ENCODE results near the gene RTTN. TPM values are rescaled to one million over a fixed set of nuclear protein-coding genes. Genes with fewer than 3 reads are reported as not detected.
"Not testable (repeated sequence)": the region's sequence is repeated elsewhere in the genome, so short reads cannot be mapped to it uniquely, and the experiment has no call there.

Gene RTTN
- total RNA-seq: 9.4 and 16.2 TPM in 2 replicates
- 4.4 TPM for polyA plus RNA-seq (2012)

DNA sequence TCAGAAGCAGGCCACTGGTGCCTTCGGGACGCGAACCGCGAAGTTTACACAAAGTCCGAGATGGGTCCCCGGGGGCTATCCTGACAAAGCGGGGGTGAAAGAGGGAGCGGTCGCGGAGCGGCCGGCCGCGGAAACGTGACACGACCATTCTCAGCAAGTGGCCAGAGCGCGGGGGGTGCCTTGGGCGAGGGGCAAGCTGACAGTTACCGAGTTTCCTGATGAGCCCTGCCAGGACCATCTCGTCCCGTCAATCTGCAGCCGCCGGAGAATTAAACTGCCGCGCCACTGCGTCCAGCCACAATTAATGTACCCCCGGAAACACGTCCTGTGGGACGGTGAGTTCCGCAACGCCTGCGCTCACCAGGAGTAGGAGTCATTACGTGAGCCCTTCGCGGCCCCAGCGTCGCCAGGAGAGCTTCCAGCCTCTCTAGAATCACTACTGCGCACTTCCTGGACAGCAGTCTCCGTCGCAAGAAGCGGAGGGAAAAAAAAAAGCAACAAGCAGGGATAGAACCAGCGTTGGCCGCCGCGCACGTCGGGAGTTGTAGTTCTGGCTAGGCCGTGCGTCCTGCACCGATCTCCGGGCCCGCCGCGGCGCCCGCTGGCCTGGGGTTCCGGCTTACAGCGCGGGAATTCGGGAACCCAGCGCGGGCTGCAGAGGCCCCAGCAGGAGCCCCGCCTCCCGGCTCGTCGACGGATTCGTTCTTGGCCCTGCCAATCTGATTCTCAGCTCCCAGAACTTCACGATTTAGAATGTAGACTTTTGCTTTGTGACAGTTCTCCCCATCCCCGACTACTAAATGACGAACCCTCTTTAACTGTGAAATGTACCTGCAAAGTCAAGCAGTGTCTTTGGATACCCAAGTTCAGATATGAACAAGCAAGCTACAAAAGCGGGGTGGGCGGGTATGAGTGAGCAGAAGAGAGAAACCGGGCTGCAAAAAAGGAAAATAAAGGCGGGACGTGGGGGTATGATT, at the start of gene RTTN:
RTTN (minus strand) TSS at position 267 of the 977 bp plus-strand sequence; CDS start at position 238, 29 bp downstream.
- peak; percentile 95 for DNase-seq (ENCODE audit: low read depth)

- no peak for DNase-seq (ENCODE audit: low read depth)
Measured at GRCh38 chr18:70250781-70251180, 45.3 kb upstream of the RTTN start.

DNA sequence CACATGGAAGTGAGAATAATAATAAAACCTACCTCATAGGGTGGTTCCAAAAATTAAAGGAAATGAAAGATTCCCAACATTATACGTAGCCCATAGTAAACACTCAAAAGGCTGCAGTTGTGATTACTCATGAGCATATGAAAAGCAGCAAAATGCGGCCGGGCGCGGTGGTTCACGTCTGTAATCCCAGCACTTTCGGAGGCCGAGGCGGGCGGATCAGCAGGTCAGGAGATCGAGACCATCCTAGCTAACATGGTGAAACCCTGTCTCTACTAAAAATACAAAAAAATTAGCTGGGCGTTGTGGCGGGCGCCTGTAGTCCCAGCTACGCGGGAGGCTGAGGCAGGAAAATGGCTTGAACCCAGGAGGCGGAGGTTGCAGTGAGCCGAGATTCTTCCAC, 44.4 kb upstream of the RTTN start:
- DNase-seq (ENCODE audit: low read depth): not testable (repeated sequence)

GRCh38 chr18:70249118-70249517, 43.6 kb upstream of the RTTN start:
- DNase-seq (ENCODE audit: low read depth): peak; percentile 18

GRCh38 chr18:70246061-70246466, 40.6 kb upstream of the RTTN start:
- no peak for DNase-seq (ENCODE audit: low read depth)

GRCh38 chr18:70243131-70243929, 37.8 kb upstream of the RTTN start:
- DNase-seq (ENCODE audit: low read depth): peak; percentile 53

GRCh38 chr18:70236921-70237320, 31.4 kb upstream of the RTTN start:
- not testable (repeated sequence) for DNase-seq (ENCODE audit: low read depth)

- DNase-seq (ENCODE audit: low read depth): no peak
Measured at GRCh38 chr18:70235478-70235877, 30.0 kb upstream of the RTTN start.

DNA sequence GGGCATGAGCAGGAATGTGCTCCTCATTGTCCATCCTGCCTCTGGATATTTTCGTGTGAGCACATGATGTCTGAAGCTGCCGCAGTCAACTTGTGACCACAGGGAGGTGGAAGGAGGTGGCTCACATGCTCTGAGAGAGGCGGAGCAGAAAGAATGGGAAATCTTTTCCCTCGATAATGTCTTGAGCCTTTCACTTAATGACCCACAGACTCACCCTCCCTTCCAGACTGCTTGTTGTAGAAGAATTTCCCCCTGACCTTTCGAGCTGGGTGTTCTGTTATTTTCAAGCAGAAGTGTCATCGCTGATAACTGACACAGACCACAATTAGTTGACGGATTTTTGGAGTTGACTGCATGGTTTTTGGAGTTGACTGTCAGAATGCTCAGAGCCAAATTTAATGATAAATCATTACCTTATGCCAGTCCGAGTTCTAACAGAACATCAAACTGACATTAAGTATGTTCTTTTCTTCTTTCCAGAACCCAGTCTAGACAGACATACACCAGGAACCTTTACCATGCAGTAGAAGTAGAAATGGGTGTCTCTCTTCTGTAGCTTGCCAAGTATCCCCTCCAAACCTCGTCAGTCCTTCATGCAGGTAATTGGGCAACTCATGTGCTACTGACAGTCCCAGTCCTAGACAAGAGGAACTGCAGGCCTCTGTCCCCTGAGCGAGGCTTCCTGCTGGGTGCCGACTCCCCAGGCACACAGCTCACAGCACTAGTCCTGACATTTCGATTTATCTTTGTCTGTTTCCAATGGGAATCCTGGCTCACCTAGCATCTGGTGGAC, 29.4 kb upstream of the RTTN start:
- no peak for DNase-seq (ENCODE audit: low read depth)

GRCh38 chr18:70233974-70234373, 28.5 kb upstream of the RTTN start:
- no peak for DNase-seq (ENCODE audit: low read depth)

DNA sequence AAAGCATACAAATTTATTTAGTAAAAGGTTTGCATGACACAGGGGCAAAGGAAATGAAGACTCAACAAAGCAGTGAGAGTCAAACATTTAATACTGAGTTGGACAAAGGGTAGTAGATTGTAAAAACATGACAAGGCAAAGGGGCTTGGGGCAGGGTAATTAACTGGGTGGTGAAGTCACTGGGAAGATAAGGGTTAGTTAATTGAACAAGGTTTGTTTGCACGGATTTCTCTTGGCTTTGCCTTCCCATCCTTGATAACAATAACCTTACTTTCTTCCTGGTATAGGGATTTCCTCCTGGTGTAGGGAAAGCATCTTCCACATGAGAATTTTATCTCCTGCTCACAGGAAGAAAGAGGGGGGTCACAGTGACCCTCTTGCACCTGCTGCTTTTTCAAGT, 26.8 kb upstream of the RTTN start:
- no peak for DNase-seq (ENCODE audit: low read depth)

GRCh38 chr18:70229639-70230038, 24.2 kb upstream of the RTTN start:
- DNase-seq (ENCODE audit: low read depth): no peak

DNA sequence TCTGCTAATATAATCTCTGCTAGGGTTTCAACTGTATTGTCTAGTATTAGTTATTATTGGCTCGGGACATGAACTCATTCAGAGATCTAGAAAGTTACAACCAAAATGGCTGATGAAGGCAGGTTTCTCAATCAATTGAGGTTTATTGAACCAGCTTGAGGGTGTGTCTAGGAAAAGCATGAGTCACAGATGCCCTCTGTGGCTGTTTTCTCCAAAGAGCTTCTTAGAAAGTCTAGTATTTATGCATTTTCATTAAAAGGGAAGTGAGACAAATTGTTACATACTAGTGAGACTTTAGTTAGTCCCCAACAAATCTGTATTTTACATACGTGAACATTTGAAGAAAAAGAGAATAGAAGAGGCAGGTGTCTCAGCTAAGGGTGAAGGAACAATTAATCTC, 23.0 kb upstream of the RTTN start:
- DNase-seq (ENCODE audit: low read depth): no peak

GRCh38 chr18:70227438-70227837, 22.0 kb upstream of the RTTN start:
- DNase-seq (ENCODE audit: low read depth): no peak

GRCh38 chr18:70221915-70222278, 16.4 kb upstream of the RTTN start:
- no peak for DNase-seq (ENCODE audit: low read depth)

GRCh38 chr18:70221156-70221914, 15.8 kb upstream of the RTTN start:
- peak; percentile 29 for DNase-seq (ENCODE audit: low read depth)

DNA sequence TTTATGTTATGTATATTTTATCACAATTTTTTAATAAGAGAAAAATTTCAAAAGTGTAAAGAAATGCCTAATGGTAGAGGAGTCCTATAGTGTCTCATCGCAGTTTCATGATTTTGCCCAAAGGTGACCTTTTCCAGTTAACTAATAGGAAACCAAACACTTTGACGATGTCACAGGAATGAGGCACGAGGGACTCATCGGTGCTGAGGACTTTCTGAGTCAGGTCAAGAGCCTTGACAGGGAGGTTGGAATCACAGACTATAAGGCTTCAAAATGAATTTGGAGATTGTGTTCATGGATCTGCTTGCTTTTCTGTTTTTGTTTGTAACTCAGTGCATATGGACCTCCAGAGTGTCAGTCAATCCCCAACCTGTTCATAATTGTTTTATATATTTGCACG, 15.1 kb upstream of the RTTN start:
- DNase-seq (ENCODE audit: low read depth): no peak

GRCh38 chr18:70219688-70220087, 14.2 kb upstream of the RTTN start:
- DNase-seq (ENCODE audit: low read depth): no peak

GRCh38 chr18:70216788-70217187, 11.3 kb upstream of the RTTN start:
- DNase-seq (ENCODE audit: low read depth): no peak

- no peak for DNase-seq (ENCODE audit: low read depth)
Measured at GRCh38 chr18:70207181-70207580, 1.7 kb upstream of the RTTN start.

GRCh38 chr18:70200286-70200685, 5.2 kb downstream of the RTTN start:
- DNase-seq (ENCODE audit: low read depth): no peak

All from myocyte (in vitro differentiated cells).